ENCODE data around the gene NDUFA6. TPM values are rescaled to one million over a fixed set of nuclear protein-coding genes. Genes with fewer than 3 reads are reported as not detected.

NDUFA6 gene
- total RNA-seq, 1 experiment from 2014 or later, result 119 TPM

GRCh38 chr22:42039271-42039670, 51.3 kb downstream of the NDUFA6 start:
- no peak overlapping the region for H3K4me3 Mint-ChIP-seq (ENCODE audit: unreplicated experiment)
- Histone ChIP-seq H3K4me3 (ENCODE audit: low read depth, low read length) (no peak overlapping the region), H3K36me3 (ENCODE audit: control insufficient read depth, insufficient read depth, low read length) (no peaks in the 10 kb centered on the region), H3K4me1 (no peaks in the 10 kb centered on the region), H3K9me3 (peaks cover 6% of the 10 kb centered on the region), H3K27me3 (replicated peaks; ENCODE audit: control insufficient read depth, insufficient read depth, low read length) (no peaks in the 10 kb centered on the region)
- intact Hi-C loops (cut with micrococcal nuclease; ENCODE audit: unreplicated experiment), result no loop called here
- ChIA-PET POLR2A (no interaction called here), CTCF (no interaction called here)
- H3K9me3 Mint-ChIP-seq (ENCODE audit: unreplicated experiment), result peaks cover 22% of the 10 kb centered on the region
- no peak for DNase-seq
- no peak overlapping the region for H3K27ac Mint-ChIP-seq (ENCODE audit: unreplicated experiment)
- H3K4me1 Mint-ChIP-seq (ENCODE audit: low read depth, unreplicated experiment), result no peaks in the 10 kb centered on the region
- H3K36me3 Mint-ChIP-seq (ENCODE audit: insufficient read depth, unreplicated experiment), result no peaks in the 10 kb centered on the region
- no peak for TF ChIP-seq CTCF (IDR thresholded peaks at IDR 0.05; ENCODE audit: insufficient read depth in 1 of 2, low read depth in 1 of 2, low read length in 1 of 2, severe bottlenecking in 1 of 2, unreplicated experiment in 1 of 2)
- peaks cover 9% of the 10 kb centered on the region for H3K27me3 Mint-ChIP-seq (ENCODE audit: insufficient read depth, unreplicated experiment)
- no TSS peak for BruUV-seq (replicated peaks)

Other genes with a start within 250 kb of the NDUFA6 start
- gene SHISA8, start 175.7 kb downstream of the NDUFA6 start, total RNA-seq (2022), result 1.4 and 2.2 TPM in 2 replicates
- 2.2 and 2.4 TPM in 2 replicates for gene TNFRSF13C, start 164.0 kb downstream of the NDUFA6 start, total RNA-seq (2022)
- 44.1 and 46.4 TPM in 2 replicates for gene CENPM, start 143.6 kb downstream of the NDUFA6 start, total RNA-seq (2022)
- 2.2 TPM in 2 replicates for gene SEPTIN3, start 121.3 kb downstream of the NDUFA6 start, total RNA-seq (2022)
- 1.00 and 1.0 TPM in 2 replicates for gene WBP2NL, start 92.0 kb downstream of the NDUFA6 start, total RNA-seq (2022)
- 27.8 and 28.3 TPM in 2 replicates for gene NAGA, start 20.0 kb downstream of the NDUFA6 start, total RNA-seq (2022)
- gene PHETA2, start 16.5 kb downstream of the NDUFA6 start, total RNA-seq (2022), result 19.7 and 19.8 TPM in 2 replicates
- gene SMDT1, start 11.1 kb downstream of the NDUFA6 start, total RNA-seq (2022), result 65.7 and 68.6 TPM in 2 replicates
- 1.7 TPM in 2 replicates for gene CYP2D6, start 40.0 kb upstream of the NDUFA6 start, total RNA-seq (2022)
- 81.7 and 82.7 TPM in 2 replicates for gene TCF20, start 179.9 kb upstream of the NDUFA6 start, total RNA-seq (2022)

Measured in Caco-2 (cell line).